CD4-positive, CD25-positive, alpha-beta regulatory T cell (primary cell): ENCODE measurements around the gene SEC24C. TPM values are rescaled to one million over a fixed set of nuclear protein-coding genes. Genes with fewer than 3 reads are reported as not detected.
"Not testable (repeated sequence)": the region's sequence is repeated elsewhere in the genome, so short reads cannot be mapped to it uniquely, and the experiment has no call there.

Experiments
- ATAC-seq, 2 donors: fragments of 150-1000 bp; cut with Tn5 transposase; one replicate each; pipeline ENCODE4 v1.10.0; 2021; ENCODE audit warnings: low read depth in 2 of 2, moderate number of reproducible peaks in 2 of 2, moderate library complexity in 1 of 2
- DNase-seq, 3 donors: peaks; one replicate each; pipeline versions ENCODE4 v3.0.0 to v3.0.0-alpha.2; 2012 to 2022; ENCODE audit warnings: mixed read lengths in 1 of 3
- H3K27ac ChIP-seq: one replicate; pipeline ENCODE4 v1.7.0; 2013; ENCODE audit warnings: mild to moderate bottlenecking, low read length; ENCODE audit not compliant: insufficient read depth, poor library complexity, severe bottlenecking
- H3K27me3 ChIP-seq: one replicate; pipeline ENCODE4 v1.7.0; 2013; ENCODE audit warnings: low read length; ENCODE audit not compliant: control insufficient read depth, insufficient read depth
- H3K36me3 ChIP-seq: one replicate; pipeline ENCODE4 v1.7.0; 2013; ENCODE audit warnings: mild to moderate bottlenecking, low read length, moderate library complexity; ENCODE audit not compliant: control insufficient read depth, insufficient read depth
- H3K4me1 ChIP-seq: 2 replicates; pipeline ENCODE4 v1.7.0; 2013; ENCODE audit warnings: mild to moderate bottlenecking, low read length; ENCODE audit not compliant: insufficient read depth, control insufficient read depth, poor library complexity, severe bottlenecking
- H3K4me3 ChIP-seq: one replicate; pipeline ENCODE4 v1.7.0; 2013; ENCODE audit warnings: low read depth, mild to moderate bottlenecking, low read length, moderate library complexity
- H3K9me3 ChIP-seq, 2 experiments: 1 replicate in 1 of 2; 2 replicates in 1 of 2; pipeline ENCODE4 v1.7.0; 2013; ENCODE audit warnings: low read length in 2 of 2, mild to moderate bottlenecking in 1 of 2, moderate library complexity in 1 of 2; ENCODE audit not compliant: control insufficient read depth in 2 of 2
- H3K27ac Mint-ChIP-seq, 3 donors: one replicate each; pipeline ENCODE4 v1.8.0; 2020 to 2022; ENCODE audit warnings: mild to moderate bottlenecking in 3 of 3, mixed read lengths in 3 of 3, moderate library complexity in 2 of 3
- H3K27me3 Mint-ChIP-seq: one replicate; pipeline ENCODE4 v1.8.0; 2022; ENCODE audit warnings: mild to moderate bottlenecking, mixed read lengths
- H3K36me3 Mint-ChIP-seq: one replicate; pipeline ENCODE4 v1.8.0; 2020; ENCODE audit warnings: mixed read lengths
- H3K4me1 Mint-ChIP-seq, 4 donors: one replicate each; pipeline ENCODE4 v1.8.0; 2020 to 2022; ENCODE audit warnings: mixed read lengths in 4 of 4, mild to moderate bottlenecking in 1 of 4
- H3K4me3 Mint-ChIP-seq, 4 donors: one replicate each; pipeline ENCODE4 v1.8.0; 2020 to 2022; ENCODE audit warnings: mild to moderate bottlenecking in 4 of 4, mixed read lengths in 4 of 4, moderate library complexity in 3 of 4
- H3K9me3 Mint-ChIP-seq, 7 donors: one replicate each; pipeline ENCODE4 v1.8.0; 2020 to 2022; ENCODE audit warnings: mixed read lengths in 7 of 7, mild to moderate bottlenecking in 3 of 7, moderate library complexity in 2 of 7
- polyA plus RNA-seq, 4 donors: library from polyadenylated mRNA; unstranded; fragments of 300-500 nt; fragmentation: Illumina TruSeq; gene quantifications; one replicate each; pipeline ENCODE4 v1.2.3, GENCODE V29; 2021
- total RNA-seq: library from RNA; stranded (reverse); gene quantifications from one replicate; pipeline ENCODE4 v1.2.3, GENCODE V29; 2022

The SEC24C gene
- total and polyA plus RNA-seq, 5 donors from 2014 or later: 30.2 to 78.2 (median 39.3) TPM

- no peak for ATAC-seq
- H3K4me1 ChIP-seq: peaks cover 18% of the 10 kb centered on the region
- H3K4me3 ChIP-seq: no peak overlapping the region
- H3K27ac ChIP-seq: no peak overlapping the region
- Mint-ChIP-seq H3K4me1 (peaks cover 7 to 21% (median 15%) of the 10 kb centered on the region in 4 donors), H3K4me3 (peak overlapping the region in 2 of 4 donors; percentile 33 to 77), H3K27me3 (peaks cover 4% of the 10 kb centered on the region), H3K36me3 (peaks cover 27% of the 10 kb centered on the region), H3K27ac (no peak overlapping the region), H3K9me3 (no peaks in the 10 kb centered on the region)
- H3K9me3 ChIP-seq: no peaks in the 10 kb centered on the region
- no peaks in the 10 kb centered on the region for H3K27me3 ChIP-seq
- DNase-seq: no peak
- H3K36me3 ChIP-seq: peaks cover 60% of the 10 kb centered on the region
Measured at GRCh38 chr10:73790886-73791625, 46.9 kb downstream of the SEC24C start.

DNA sequence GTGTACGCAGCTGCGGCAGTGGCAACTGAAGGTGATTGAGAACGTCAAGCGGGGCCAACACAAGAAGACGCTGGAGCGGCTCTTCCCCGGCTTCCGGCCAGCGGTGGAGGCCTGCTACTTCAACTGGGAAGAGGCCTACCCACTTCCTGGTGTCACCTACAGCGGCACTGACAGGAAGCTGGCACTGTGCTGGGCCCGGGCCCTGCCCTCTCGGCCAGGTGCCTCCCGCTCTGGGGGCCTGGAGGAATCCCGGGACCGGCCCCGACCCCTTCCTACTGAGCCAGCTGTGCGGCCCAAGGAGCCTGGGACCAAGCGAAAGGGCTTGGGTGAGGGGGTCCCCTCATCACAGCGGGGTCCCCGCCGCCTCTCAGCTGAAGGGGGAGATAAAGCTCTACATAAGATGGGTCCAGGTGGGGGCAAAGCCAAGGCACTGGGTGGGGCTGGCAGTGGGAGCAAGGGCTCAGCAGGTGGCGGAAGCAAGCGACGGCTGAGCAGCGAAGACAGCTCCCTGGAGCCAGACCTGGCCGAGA, 47.8 kb downstream of the SEC24C start:
- no peak overlapping the region for H3K27ac Mint-ChIP-seq
- H3K4me1 ChIP-seq: peaks cover 9% of the 10 kb centered on the region
- ATAC-seq (no peak), DNase-seq (no peak)
- H3K27me3 Mint-ChIP-seq: no peaks in the 10 kb centered on the region
- H3K27ac ChIP-seq: no peak overlapping the region
- H3K36me3 Mint-ChIP-seq: peaks cover 33% of the 10 kb centered on the region
- no peaks in the 10 kb centered on the region for H3K9me3 ChIP-seq
- peak overlapping the region in 1 of 4 donors; percentile 15 for H3K4me3 Mint-ChIP-seq
- no peak overlapping the region for H3K4me3 ChIP-seq
- H3K36me3 ChIP-seq: peaks cover 60% of the 10 kb centered on the region
- H3K9me3 Mint-ChIP-seq: no peaks in the 10 kb centered on the region
- H3K27me3 ChIP-seq: no peaks in the 10 kb centered on the region
- H3K4me1 Mint-ChIP-seq: peaks cover 0 to 14% (median 7%) of the 10 kb centered on the region in 4 donors

- H3K27ac Mint-ChIP-seq: no peak overlapping the region
- no peak for DNase-seq
Measured at GRCh38 chr10:73793456-73793855, 49.3 kb downstream of the SEC24C start.

DNA sequence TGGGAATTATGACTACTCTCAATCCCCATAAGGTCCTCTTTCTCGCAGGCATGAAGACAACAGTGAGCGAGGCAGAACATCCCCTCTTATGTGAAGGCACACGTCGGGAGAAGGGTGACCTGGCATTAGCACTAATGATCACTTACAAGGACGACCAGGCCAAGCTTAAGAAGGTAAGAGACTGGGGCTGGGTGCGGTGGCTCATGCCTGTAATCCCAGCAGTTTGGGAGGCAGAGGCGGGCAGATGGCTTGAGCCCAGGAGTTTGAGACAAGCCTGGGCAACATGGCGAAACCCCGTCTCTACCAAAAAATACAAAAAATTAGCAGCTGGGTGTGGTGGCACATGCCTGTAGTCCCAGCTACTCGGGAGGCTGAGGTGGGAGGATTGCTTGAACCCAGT, 51.3 kb downstream of the SEC24C start:
- not testable (repeated sequence) for H3K27me3 Mint-ChIP-seq, H3K9me3 Mint-ChIP-seq, H3K4me1 ChIP-seq, H3K27ac ChIP-seq, H3K9me3 ChIP-seq, H3K27me3 ChIP-seq, H3K4me1 Mint-ChIP-seq, H3K4me3 ChIP-seq, DNase-seq, ATAC-seq
- Mint-ChIP-seq H3K27ac (peak overlapping the region in 1 of 3 donors; percentile 85), H3K4me3 (peak overlapping the region in 1 of 4 donors; percentile 30), H3K36me3 (peaks cover 38% of the 10 kb centered on the region)
- peaks cover 59% of the 10 kb centered on the region for H3K36me3 ChIP-seq

More at GRCh38 chr10:73793456-73793855, 49.3 kb downstream of the SEC24C start:
- H3K4me1 Mint-ChIP-seq: peaks cover 0 to 4% (median 1%) of the 10 kb centered on the region in 4 donors
- Histone ChIP-seq H3K9me3 (no peaks in the 10 kb centered on the region), H3K27me3 (no peaks in the 10 kb centered on the region), H3K4me3 (no peak overlapping the region), H3K36me3 (peaks cover 68% of the 10 kb centered on the region), H3K27ac (no peak overlapping the region), H3K4me1 (peaks cover 1% of the 10 kb centered on the region)
- H3K36me3 Mint-ChIP-seq: peaks cover 45% of the 10 kb centered on the region
- no peaks in the 10 kb centered on the region for H3K27me3 Mint-ChIP-seq
- H3K4me3 Mint-ChIP-seq: peak overlapping the region in 1 of 4 donors; percentile 6
- ATAC-seq: no peak
- H3K9me3 Mint-ChIP-seq: no peaks in the 10 kb centered on the region

GRCh38 chr10:73796035-73796434, 51.9 kb downstream of the SEC24C start:
- peaks cover 55% of the 10 kb centered on the region for H3K36me3 ChIP-seq
- not testable (repeated sequence) for H3K4me3 ChIP-seq, H3K4me3 Mint-ChIP-seq, H3K4me1 ChIP-seq, H3K27ac ChIP-seq, H3K27me3 Mint-ChIP-seq, H3K9me3 Mint-ChIP-seq, DNase-seq, H3K27me3 ChIP-seq, H3K9me3 ChIP-seq, ATAC-seq, H3K4me1 Mint-ChIP-seq
- Mint-ChIP-seq H3K36me3 (peaks cover 38% of the 10 kb centered on the region), H3K27ac (peak overlapping the region in 2 of 3 donors; percentile 33 to 75)

GRCh38 chr10:73796766-73797165, 52.6 kb downstream of the SEC24C start:
- DNase-seq (no peak), ATAC-seq (no peak)
- Histone ChIP-seq H3K4me3 (no peak overlapping the region), H3K27me3 (no peaks in the 10 kb centered on the region), H3K36me3 (peaks cover 54% of the 10 kb centered on the region), H3K9me3 (no peaks in the 10 kb centered on the region), H3K27ac (no peak overlapping the region), H3K4me1 (no peaks in the 10 kb centered on the region)
- no peaks in the 10 kb centered on the region for H3K9me3 Mint-ChIP-seq
- no peak overlapping the region for H3K4me3 Mint-ChIP-seq
- peaks cover 0 to 6% (median 1%) of the 10 kb centered on the region in 4 donors for H3K4me1 Mint-ChIP-seq
- no peaks in the 10 kb centered on the region for H3K27me3 Mint-ChIP-seq
- peaks cover 38% of the 10 kb centered on the region for H3K36me3 Mint-ChIP-seq
- H3K27ac Mint-ChIP-seq: peak overlapping the region in 1 of 3 donors; percentile 33

DNA sequence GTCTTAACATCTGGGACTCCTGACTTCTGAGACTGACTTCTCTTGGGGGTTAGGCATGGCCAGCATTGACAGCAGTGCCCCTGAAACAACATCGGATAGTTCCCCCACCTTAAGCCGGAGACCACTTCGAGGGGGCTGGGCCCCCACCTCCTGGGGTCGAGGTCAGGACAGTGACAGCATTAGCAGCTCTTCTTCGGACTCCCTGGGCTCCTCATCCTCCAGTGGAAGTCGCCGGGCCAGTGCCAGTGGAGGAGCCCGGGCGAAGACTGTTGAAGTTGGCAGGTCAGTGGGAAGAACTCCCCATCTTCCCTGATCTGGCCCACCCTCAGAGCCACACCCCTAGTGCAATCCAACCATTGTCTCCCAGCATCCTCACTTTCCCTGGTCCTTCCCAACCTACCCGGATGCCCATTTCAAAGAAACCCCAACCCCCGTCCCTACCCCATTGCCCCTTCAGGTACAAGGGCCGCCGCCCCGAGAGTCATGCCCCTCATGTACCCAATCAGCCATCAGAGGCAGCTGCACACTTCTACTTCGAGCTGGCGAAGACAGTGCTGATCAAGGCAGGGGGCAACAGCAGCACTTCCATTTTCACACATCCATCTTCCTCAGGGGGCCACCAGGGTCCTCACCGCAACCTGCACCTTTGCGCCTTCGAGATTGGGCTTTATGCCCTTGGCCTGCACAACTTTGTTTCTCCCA, 53.3 kb downstream of the SEC24C start:
- H3K4me3 Mint-ChIP-seq: peak overlapping the region in 1 of 4 donors; percentile 38
- peaks cover 0 to 6% (median 1%) of the 10 kb centered on the region in 4 donors for H3K4me1 Mint-ChIP-seq

More for the DNA sequence above, 53.3 kb downstream of the SEC24C start:
- ATAC-seq (no peak), DNase-seq (no peak)
- peaks cover 38% of the 10 kb centered on the region for H3K36me3 Mint-ChIP-seq
- Histone ChIP-seq H3K9me3 (no peaks in the 10 kb centered on the region), H3K27me3 (no peaks in the 10 kb centered on the region), H3K4me3 (no peak overlapping the region), H3K27ac (no peak overlapping the region), H3K4me1 (no peaks in the 10 kb centered on the region), H3K36me3 (peaks cover 54% of the 10 kb centered on the region)
- peak overlapping the region in 1 of 3 donors; percentile 82 for H3K27ac Mint-ChIP-seq
- no peaks in the 10 kb centered on the region for H3K27me3 Mint-ChIP-seq
- H3K9me3 Mint-ChIP-seq: no peaks in the 10 kb centered on the region
